ENCODE measurements around the gene NOD2. TPM values are rescaled to one million over a fixed set of nuclear protein-coding genes. Genes with fewer than 3 reads are reported as not detected.

The NOD2 gene
- total and polyA plus RNA-seq, 2 experiments from 2014 or later, result 0.05 TPM; not detected in 1

DNA sequence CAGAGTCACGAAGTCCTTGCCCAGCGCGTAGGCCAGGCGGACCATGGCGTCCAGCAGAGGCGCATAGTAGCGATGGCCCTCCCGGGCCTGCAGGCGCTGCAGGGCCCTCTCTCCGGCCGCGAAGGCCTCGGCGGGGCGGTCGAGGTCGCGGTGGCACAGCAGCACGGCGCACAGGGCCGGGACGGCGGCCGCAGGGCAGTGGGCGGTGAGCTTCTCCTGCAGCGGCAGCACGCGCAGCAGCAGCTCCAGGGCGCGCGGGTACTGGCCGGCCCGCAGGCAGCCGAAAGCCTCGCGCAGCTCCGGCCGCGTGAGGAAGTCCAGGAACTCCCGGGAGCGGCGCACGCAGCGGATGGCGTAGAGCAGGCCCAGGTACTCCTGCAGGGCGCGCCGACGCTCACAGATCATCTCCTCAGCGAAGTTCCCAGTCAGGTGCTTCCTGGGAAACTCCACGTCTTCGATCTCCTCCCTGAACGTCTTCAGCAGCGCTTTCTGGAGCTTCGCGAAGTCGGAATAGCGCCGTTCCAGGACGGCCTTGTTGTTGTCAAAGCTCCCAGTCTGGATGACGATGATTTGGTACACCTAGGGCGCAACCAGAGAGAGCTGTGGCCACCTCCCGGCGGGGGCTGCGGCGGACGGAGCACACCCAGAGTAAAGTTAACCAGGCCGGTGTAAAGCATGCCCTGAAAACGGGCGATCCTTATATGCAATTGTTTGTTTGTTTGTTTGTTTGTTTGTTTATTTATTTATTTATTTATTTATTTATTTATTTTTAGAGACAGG is 19.7 kb upstream of the NOD2 start:
- no peaks in the 10 kb centered on the region for H3K27me3 ChIP-seq
- H3K9me3 ChIP-seq (ENCODE audit: low read depth), result no peaks in the 10 kb centered on the region
- TF ChIP-seq, protein P1, sequence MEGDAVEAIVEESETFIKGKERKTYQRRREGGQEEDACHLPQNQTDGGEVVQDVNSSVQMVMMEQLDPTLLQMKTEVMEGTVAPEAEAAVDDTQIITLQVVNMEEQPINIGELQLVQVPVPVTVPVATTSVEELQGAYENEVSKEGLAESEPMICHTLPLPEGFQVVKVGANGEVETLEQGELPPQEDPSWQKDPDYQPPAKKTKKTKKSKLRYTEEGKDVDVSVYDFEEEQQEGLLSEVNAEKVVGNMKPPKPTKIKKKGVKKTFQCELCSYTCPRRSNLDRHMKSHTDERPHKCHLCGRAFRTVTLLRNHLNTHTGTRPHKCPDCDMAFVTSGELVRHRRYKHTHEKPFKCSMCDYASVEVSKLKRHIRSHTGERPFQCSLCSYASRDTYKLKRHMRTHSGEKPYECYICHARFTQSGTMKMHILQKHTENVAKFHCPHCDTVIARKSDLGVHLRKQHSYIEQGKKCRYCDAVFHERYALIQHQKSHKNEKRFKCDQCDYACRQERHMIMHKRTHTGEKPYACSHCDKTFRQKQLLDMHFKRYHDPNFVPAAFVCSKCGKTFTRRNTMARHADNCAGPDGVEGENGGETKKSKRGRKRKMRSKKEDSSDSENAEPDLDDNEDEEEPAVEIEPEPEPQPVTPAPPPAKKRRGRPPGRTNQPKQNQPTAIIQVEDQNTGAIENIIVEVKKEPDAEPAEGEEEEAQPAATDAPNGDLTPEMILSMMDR (IDR thresholded peaks at IDR 0.05; ENCODE audit: low read depth, low read length), result no peak
- DNase-seq (ENCODE audit: low read depth in 1 of 2, low spot score in 1 of 2), result no peak
- no peaks in the 10 kb centered on the region for H3K36me3 ChIP-seq
- H3K4me3 ChIP-seq, result no peak overlapping the region
- H3K4me1 ChIP-seq (ENCODE audit: low read depth), result no peaks in the 10 kb centered on the region
- H3K27ac ChIP-seq, result no peak overlapping the region

DNA sequence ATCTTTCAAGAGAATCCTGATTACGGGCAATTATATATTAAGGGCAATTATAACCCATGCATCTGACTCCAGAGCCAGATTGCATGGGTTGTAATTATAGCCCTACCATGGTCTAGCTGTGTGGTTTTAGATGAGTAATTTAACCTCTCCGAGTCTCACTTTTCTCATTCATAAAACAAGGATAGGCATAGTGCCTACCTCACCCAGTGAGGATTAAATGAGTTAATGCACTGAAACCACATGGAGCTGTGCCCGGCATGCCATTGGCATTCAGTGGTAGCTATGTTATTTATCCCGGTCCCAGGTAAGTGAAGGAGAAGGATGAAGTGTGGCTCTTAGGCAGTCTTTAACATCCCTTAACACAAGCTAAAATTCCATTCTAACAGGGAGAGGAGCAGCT is 18.6 kb upstream of the NOD2 start:
- Histone ChIP-seq H3K36me3 (no peaks in the 10 kb centered on the region), H3K27ac (no peak overlapping the region), H3K9me3 (ENCODE audit: low read depth) (no peaks in the 10 kb centered on the region), H3K4me3 (no peak overlapping the region), H3K27me3 (no peaks in the 10 kb centered on the region), H3K4me1 (ENCODE audit: low read depth) (no peaks in the 10 kb centered on the region)
- no peak for DNase-seq (ENCODE audit: low read depth in 1 of 2, low spot score in 1 of 2)
- TF ChIP-seq, protein P1 (IDR thresholded peaks at IDR 0.05; ENCODE audit: low read depth, low read length), result no peak

- no peaks in the 10 kb centered on the region for H3K36me3 ChIP-seq
- no peaks in the 10 kb centered on the region for H3K27me3 ChIP-seq
- H3K9me3 ChIP-seq (ENCODE audit: low read depth), result no peaks in the 10 kb centered on the region
- H3K4me3 ChIP-seq, result no peak overlapping the region
- no peaks in the 10 kb centered on the region for H3K4me1 ChIP-seq (ENCODE audit: low read depth)
- DNase-seq (ENCODE audit: low read depth in 1 of 2, low spot score in 1 of 2), result no peak
- TF ChIP-seq, protein P1 (IDR thresholded peaks at IDR 0.05; ENCODE audit: low read depth, low read length), result no peak
- H3K27ac ChIP-seq, result no peak overlapping the region
Measured at GRCh38 chr16:50675686-50676610, 17.5 kb upstream of the NOD2 start.

- no peaks in the 10 kb centered on the region for H3K9me3 ChIP-seq (ENCODE audit: low read depth)
- TF ChIP-seq, protein P1 (IDR thresholded peaks at IDR 0.05; ENCODE audit: low read depth, low read length), result no peak
- H3K4me1 ChIP-seq (ENCODE audit: low read depth), result no peaks in the 10 kb centered on the region
- no peaks in the 10 kb centered on the region for H3K27me3 ChIP-seq
- no peaks in the 10 kb centered on the region for H3K36me3 ChIP-seq
- H3K27ac ChIP-seq, result no peak overlapping the region
- no peak for DNase-seq (ENCODE audit: low read depth in 1 of 2, low spot score in 1 of 2)
- no peak overlapping the region for H3K4me3 ChIP-seq
Measured at GRCh38 chr16:50676684-50677225, 16.7 kb upstream of the NOD2 start.

DNA sequence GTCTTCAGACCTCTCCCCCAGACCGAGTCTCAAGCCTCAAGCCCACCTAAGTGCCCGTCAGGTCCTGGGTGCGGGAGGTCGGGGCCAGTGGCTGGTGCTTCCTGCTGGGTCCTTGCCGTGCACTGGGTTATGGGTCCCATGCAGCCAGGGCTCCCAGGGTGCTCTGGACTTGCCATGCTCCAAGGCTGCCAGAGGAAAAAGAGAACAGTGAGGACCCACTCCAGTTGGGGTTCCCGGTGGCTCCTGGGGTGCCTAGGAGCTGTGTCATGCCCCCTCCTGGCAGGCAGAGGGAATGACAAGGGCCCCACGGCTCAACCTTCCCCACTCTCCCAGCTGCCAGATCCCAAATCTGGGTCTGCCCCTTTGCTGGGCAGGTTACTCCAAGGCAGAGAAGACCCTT is 16.1 kb upstream of the NOD2 start:
- no peaks in the 10 kb centered on the region for H3K9me3 ChIP-seq (ENCODE audit: low read depth)
- H3K36me3 ChIP-seq, result no peaks in the 10 kb centered on the region
- no peak overlapping the region for H3K4me3 ChIP-seq
- DNase-seq (ENCODE audit: low read depth in 1 of 2, low spot score in 1 of 2), result no peak
- TF ChIP-seq, protein P1 (IDR thresholded peaks at IDR 0.05; ENCODE audit: low read depth, low read length), result peak; percentile 37
- no peaks in the 10 kb centered on the region for H3K4me1 ChIP-seq (ENCODE audit: low read depth)
- no peak overlapping the region for H3K27ac ChIP-seq
- H3K27me3 ChIP-seq, result no peaks in the 10 kb centered on the region
